AG04449 (cell line): ENCODE measurements around the gene CDX1.

ENCODE experiments used
- CTCF ChIA-PET: fragments of 350-600 bp; formaldehyde crosslinking; extraction: SDS; loops from one replicate; lab custom pipeline; 2021; ENCODE audit warnings: antibody characterized with exemption; lab: Yijun Ruan, JAX
- POLR2A ChIA-PET: fragments of 400-600, 350-600 bp; formaldehyde crosslinking; extraction: SDS; loops from one replicate; lab custom pipeline; 2020; ENCODE audit warnings: antibody characterized with exemption, inconsistent platforms; lab: Yijun Ruan, JAX
- DNase-seq: peaks from one replicate; pipeline ENCODE4 v3.0.0-alpha.2; 2010; ENCODE audit warnings: low read depth, low spot score
- H3K4me3 ChIP-seq: 2 replicates; pipeline ENCODE4 v1.5.1; 2011; ENCODE audit warnings: low read depth, mild to moderate bottlenecking, control low read depth, low read length
- TF ChIP-seq, protein P1 (sequence below): IDR thresholded peaks from one replicate; pipeline ENCODE4 v1.5.1; 2011; ENCODE audit warnings: mild to moderate bottlenecking, moderate library complexity, low read length, control low read depth, inconsistent platforms; ENCODE audit not compliant: insufficient read depth; ENCODE audit errors: missing control alignments

The CDX1 gene

DNA sequence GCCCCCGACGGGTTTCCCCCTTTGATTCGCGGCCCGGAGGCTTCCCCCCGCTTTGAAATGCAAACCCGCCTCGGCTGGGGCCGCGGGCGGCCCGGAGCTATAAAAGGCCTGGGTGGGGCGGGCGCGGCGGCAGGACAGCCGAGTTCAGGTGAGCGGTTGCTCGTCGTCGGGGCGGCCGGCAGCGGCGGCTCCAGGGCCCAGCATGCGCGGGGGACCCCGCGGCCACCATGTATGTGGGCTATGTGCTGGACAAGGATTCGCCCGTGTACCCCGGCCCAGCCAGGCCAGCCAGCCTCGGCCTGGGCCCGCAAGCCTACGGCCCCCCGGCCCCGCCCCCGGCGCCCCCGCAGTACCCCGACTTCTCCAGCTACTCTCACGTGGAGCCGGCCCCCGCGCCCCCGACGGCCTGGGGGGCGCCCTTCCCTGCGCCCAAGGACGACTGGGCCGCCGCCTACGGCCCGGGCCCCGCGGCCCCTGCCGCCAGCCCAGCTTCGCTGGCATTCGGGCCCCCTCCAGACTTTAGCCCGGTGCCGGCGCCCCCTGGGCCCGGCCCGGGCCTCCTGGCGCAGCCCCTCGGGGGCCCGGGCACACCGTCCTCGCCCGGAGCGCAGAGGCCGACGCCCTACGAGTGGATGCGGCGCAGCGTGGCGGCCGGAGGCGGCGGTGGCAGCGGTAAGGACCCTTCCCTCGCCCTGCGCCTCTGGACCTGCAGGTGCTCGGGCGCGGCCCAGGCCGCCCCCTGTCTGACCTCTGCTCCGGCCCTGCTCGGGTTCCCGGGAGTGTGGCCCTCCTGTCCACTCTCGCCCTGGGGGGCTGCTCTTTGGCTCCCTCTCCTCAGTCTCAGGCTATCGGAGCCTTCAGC lies at the start of gene CDX1:
TSS of gene CDX1 (plus strand) at position 129 of the 862 bp plus-strand sequence. CDS start at position 228, 99 bp downstream.
- POLR2A ChIA-PET = no interaction called here
- no peak for DNase-seq

DNA sequence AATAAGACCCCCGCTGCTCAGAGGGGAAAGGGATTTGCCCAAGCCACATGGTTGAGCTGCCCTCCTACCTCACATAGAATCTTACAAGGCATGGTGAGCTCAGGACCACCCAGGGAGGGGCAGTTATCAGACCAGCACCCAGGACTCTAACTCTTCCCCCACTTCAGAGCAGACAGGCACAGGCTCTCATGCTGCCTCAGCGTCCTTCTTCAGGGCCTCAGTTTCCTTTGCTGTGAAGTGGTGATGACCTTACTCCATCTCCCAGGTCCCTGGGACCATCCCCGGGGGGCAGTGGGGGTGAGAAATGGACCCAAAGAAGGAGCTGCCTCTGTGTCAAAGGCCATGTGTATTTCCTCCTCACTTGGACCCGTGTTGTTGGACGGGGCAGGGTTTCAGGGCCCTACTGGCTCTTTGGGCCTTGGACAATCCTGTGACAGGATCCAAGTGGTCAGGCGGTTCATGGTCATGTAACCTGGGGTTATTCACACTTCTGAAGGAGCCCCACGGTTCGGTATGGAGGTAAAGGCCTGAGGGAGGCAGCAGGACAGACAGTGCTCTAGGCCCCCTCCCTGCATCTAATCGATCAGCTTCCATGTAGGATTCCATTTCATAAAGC lies 48.5 kb upstream of the CDX1 start:
- ChIA-PET POLR2A (no interaction called here), CTCF (interaction anchor here (0.9 to 1.6 kb wide), 8 partner anchors 10 to 284 kb away, joined by 3 to 6 read pairs (median 4); no protein-coding TSS in a partner anchor)
- H3K4me3 ChIP-seq = no peak overlapping the region
- TF ChIP-seq, protein P1, sequence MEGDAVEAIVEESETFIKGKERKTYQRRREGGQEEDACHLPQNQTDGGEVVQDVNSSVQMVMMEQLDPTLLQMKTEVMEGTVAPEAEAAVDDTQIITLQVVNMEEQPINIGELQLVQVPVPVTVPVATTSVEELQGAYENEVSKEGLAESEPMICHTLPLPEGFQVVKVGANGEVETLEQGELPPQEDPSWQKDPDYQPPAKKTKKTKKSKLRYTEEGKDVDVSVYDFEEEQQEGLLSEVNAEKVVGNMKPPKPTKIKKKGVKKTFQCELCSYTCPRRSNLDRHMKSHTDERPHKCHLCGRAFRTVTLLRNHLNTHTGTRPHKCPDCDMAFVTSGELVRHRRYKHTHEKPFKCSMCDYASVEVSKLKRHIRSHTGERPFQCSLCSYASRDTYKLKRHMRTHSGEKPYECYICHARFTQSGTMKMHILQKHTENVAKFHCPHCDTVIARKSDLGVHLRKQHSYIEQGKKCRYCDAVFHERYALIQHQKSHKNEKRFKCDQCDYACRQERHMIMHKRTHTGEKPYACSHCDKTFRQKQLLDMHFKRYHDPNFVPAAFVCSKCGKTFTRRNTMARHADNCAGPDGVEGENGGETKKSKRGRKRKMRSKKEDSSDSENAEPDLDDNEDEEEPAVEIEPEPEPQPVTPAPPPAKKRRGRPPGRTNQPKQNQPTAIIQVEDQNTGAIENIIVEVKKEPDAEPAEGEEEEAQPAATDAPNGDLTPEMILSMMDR = no peak
- DNase-seq = no peak

More for the DNA sequence above, at the start of gene CDX1:
- TF ChIP-seq, protein P1 = no peak
- no peak within 1 kb of the TSS for H3K4me3 ChIP-seq
- CTCF ChIA-PET = interaction anchor here (1.7 kb wide), 1 partner anchor 9 kb away, joined by 10 read pairs; no protein-coding TSS in a partner anchor

DNA sequence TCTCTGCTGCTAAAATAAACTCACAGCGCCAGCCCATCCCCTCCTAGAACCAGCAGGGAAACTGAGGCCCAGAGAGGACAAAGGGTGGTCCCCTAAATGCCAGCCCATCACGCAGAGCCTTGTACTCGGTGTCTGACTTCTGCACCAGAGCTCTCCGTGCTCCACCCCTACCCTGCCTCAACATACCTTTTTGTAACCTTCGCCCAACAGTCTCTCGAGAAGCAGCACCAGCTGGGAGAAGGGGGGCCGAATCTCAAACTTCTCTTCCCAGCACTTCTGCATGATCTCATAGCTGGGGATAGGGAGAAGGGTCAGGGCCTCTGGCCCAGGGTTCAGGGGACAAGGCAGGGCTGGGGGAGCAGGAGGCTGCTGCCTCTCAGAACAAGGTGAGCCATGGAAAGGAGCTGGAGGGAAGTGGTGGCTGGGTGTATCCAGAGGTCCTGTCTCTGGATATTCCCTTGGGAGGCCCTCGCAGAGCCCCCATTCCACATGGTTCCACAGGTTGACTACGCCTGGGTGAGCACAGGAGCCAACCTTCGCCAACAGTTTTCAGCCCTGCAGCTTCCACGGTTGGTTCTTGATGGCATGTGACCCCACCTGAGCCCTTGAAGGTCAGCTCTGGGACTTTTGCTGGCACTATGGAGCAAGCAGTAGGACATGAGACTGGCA lies 47.9 kb upstream of the CDX1 start:
- POLR2A ChIA-PET = no interaction called here
- H3K4me3 ChIP-seq = no peak overlapping the region
- TF ChIP-seq, protein P1 = no peak
- DNase-seq = no peak
- CTCF ChIA-PET = interaction anchor here (0.9 to 1.6 kb wide), 9 partner anchors 9 to 285 kb away, joined by 3 to 6 read pairs (median 3); no protein-coding TSS in a partner anchor

DNA sequence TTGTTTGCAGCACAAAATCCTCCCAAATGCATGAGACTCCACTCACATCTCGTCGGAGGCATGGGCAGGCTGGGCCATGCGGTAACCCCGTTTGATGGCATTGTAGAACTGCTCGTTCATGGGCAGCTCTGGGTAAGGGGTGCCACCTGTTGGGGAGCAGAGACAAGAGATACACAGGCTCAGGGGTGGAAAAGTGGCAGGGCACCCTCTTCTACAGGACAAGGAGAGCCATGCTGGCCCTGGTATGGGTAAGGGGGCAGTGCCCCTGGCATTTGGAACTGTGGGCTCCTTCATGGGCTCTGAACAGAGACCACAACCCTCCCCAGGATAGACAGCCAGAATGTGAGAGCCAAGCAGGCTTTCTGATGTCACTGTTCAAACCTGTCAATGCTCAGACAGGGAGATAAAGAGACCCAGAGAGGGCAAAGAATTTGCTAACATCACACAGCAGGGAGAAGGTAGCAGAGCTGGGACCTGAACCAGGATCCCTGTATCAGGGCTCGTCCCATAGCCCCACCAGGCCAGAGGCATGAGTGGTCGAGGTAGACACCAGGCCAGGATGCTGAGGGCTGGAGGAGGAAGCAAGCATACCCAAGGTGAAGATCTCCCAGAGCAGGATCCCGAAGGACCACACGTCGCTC lies 47.0 kb upstream of the CDX1 start:
- ChIA-PET CTCF (interaction anchor here (1.0 to 1.6 kb wide), 6 partner anchors 8 to 286 kb away, joined by 3 to 6 read pairs (median 4); no protein-coding TSS in a partner anchor), POLR2A (no interaction called here)
- H3K4me3 ChIP-seq = no peak overlapping the region
- DNase-seq = no peak
- TF ChIP-seq, protein P1 = no peak

DNA sequence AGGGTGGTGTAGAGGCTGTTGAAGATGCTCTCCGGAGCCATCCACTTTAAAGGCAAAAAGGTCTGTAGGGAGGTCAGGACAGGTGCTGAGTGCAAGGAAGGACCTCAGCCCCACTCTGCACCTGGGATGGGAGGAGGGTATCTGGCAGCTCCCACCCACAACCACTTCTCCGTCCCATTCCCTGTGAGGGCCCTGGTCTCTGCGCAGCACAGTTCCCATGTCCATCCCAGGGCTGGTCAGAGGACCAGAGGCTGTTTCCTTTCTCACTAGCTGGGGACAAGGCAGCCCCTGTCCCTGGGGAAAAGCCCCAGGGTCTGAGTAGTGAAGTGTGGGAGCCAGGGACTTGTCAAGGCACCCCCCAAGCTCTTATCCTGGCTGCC lies 46.5 kb upstream of the CDX1 start:
- ChIA-PET POLR2A (no interaction called here), CTCF (interaction anchor here (1.4 kb wide), 1 partner anchor 118 kb away, joined by 3 read pairs; no protein-coding TSS in a partner anchor)
- DNase-seq = no peak
- TF ChIP-seq, protein P1 = no peak
- H3K4me3 ChIP-seq = no peak overlapping the region
